ENCODE data around the gene MARCHF2. TPM values are rescaled to one million over a fixed set of nuclear protein-coding genes. Genes with fewer than 3 reads are reported as not detected.
"Not testable (repeated sequence)": the region's sequence is repeated elsewhere in the genome, so short reads cannot be mapped to it uniquely, and the experiment has no call there.

Gene MARCHF2
- total RNA-seq, 2 experiments from 2014 or later: 20.0 to 22.2 TPM

- H3K9me3 Mint-ChIP-seq; POLR2A ChIA-PET; H3K9me3 ChIP-seq (ENCODE audit: control insufficient read depth in 1 of 2, insufficient read depth in 1 of 2, low read length in 2 of 2); H3K27me3 Mint-ChIP-seq; DNase-seq; H3K4me3 Mint-ChIP-seq; H3K36me3 Mint-ChIP-seq (ENCODE audit: low read depth); H3K27ac ChIP-seq (ENCODE audit: low read depth in 1 of 2, low read length in 2 of 2); H3K27me3 ChIP-seq (ENCODE audit: control insufficient read depth in 1 of 2, insufficient read depth in 2 of 2, low read length in 2 of 2); H3K36me3 ChIP-seq (ENCODE audit: insufficient read depth, low read length); ATAC-seq (ENCODE audit: poor library complexity); CTCF ChIA-PET; H3K27ac Mint-ChIP-seq; H3K4me3 ChIP-seq (ENCODE audit: low read length): not testable (repeated sequence)
- intact Hi-C loops (cut with DNase I, micrococcal nuclease): loop anchor here in 1 of 2 experiments (5.0 kb wide), 1 partner anchor 179 kb away; the partner anchor contains the start of gene CERS4
- H3K4me1 Mint-ChIP-seq (ENCODE audit: low read depth): peaks cover 14% of the 10 kb centered on the region
- H3K4me1 ChIP-seq (ENCODE audit: insufficient read depth, low read length): peaks cover 15% of the 10 kb centered on the region
These were observed 26.7 kb upstream of the MARCHF2 start for GRCh38 chr19:8386419-8386818.

DNA sequence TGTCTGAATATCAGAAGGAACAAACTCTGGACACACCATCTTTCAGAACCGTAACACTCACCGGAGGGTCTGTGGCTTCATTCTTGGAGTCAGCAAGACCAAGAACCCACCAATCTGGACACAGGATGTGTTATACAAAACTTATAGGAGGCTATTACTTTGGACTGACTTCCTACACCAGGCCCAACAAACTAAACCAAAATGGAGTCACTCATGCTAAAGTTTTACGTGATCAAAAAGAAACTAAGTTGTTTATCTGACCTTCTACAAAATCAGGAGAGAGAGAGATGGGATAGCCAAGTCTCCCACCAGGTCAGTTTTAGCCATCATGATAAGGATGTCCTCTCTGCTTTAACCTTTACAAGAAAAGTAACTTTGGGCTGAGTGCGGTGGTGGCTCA, 26.1 kb upstream of the MARCHF2 start:
- no peak overlapping the region for H3K27ac ChIP-seq (ENCODE audit: low read depth in 1 of 2, low read length in 2 of 2)
- no peak overlapping the region for H3K27ac Mint-ChIP-seq
- peaks cover 19% of the 10 kb centered on the region for H3K4me1 Mint-ChIP-seq (ENCODE audit: low read depth)
- H3K4me3 ChIP-seq (ENCODE audit: low read length): no peak overlapping the region
- no peak for TF ChIP-seq CTCF (IDR thresholded peaks at IDR 0.05)
- no peaks in the 10 kb centered on the region for H3K27me3 Mint-ChIP-seq
- ChIA-PET POLR2A (interaction anchor here (0.9 kb wide), 1 partner anchor 255 kb away, joined by 3 read pairs; no protein-coding TSS in a partner anchor), CTCF (no interaction called here)
- ATAC-seq (ENCODE audit: poor library complexity) (no peak), DNase-seq (no peak)
- no peaks in the 10 kb centered on the region for H3K9me3 ChIP-seq (ENCODE audit: control insufficient read depth in 1 of 2, insufficient read depth in 1 of 2, low read length in 2 of 2)
- H3K4me3 Mint-ChIP-seq: peak overlapping the region; percentile 71
- peaks cover 20% of the 10 kb centered on the region for H3K4me1 ChIP-seq (ENCODE audit: insufficient read depth, low read length)
- intact Hi-C loops (cut with DNase I, micrococcal nuclease): loop anchor here in 1 of 2 experiments (5.0 kb wide), 1 partner anchor 180 kb away; the partner anchor contains the start of gene CERS4
- no peaks in the 10 kb centered on the region for H3K36me3 ChIP-seq (ENCODE audit: insufficient read depth, low read length)
- H3K9me3 Mint-ChIP-seq: no peaks in the 10 kb centered on the region
- H3K27me3 ChIP-seq (ENCODE audit: control insufficient read depth in 1 of 2, insufficient read depth in 2 of 2, low read length in 2 of 2): no peaks in the 10 kb centered on the region
- H3K36me3 Mint-ChIP-seq (ENCODE audit: low read depth): no peaks in the 10 kb centered on the region

GRCh38 chr19:8387688-8388611, 25.2 kb upstream of the MARCHF2 start:
- no peak for TF ChIP-seq CTCF (IDR thresholded peaks at IDR 0.05)
- no peak for ATAC-seq (ENCODE audit: poor library complexity)
- H3K4me3 ChIP-seq (ENCODE audit: low read length): no peak overlapping the region
- POLR2A ChIA-PET: interaction anchor here (0.9 kb wide), 1 partner anchor 254 kb away, joined by 3 read pairs; no protein-coding TSS in a partner anchor
- Mint-ChIP-seq H3K4me3 (peak overlapping the region; percentile 59), H3K27me3 (no peaks in the 10 kb centered on the region), H3K27ac (no peak overlapping the region), H3K4me1 (ENCODE audit: low read depth) (peaks cover 26% of the 10 kb centered on the region), H3K9me3 (no peaks in the 10 kb centered on the region), H3K36me3 (ENCODE audit: low read depth) (peaks cover 1% of the 10 kb centered on the region)
- peaks cover 24% of the 10 kb centered on the region for H3K4me1 ChIP-seq (ENCODE audit: insufficient read depth, low read length)
- no peaks in the 10 kb centered on the region for H3K36me3 ChIP-seq (ENCODE audit: insufficient read depth, low read length)
- no peaks in the 10 kb centered on the region for H3K27me3 ChIP-seq (ENCODE audit: control insufficient read depth in 1 of 2, insufficient read depth in 2 of 2, low read length in 2 of 2)
- no peak for DNase-seq
- intact Hi-C loops (cut with DNase I, micrococcal nuclease): loop anchor here in 1 of 2 experiments (5.0 kb wide), 1 partner anchor 181 kb away; the partner anchor contains the start of gene CERS4
- no peaks in the 10 kb centered on the region for H3K9me3 ChIP-seq (ENCODE audit: control insufficient read depth in 1 of 2, insufficient read depth in 1 of 2, low read length in 2 of 2)
- CTCF ChIA-PET: interaction anchor here (0.7 kb wide), 1 partner anchor 25 kb away, joined by 3 read pairs; the partner anchor contains the start of gene MARCHF2
- H3K27ac ChIP-seq (ENCODE audit: low read depth in 1 of 2, low read length in 2 of 2): no peak overlapping the region

Measured in CD4-positive, alpha-beta T cell (primary cell).